OCI-LY3 (cell line): Measurements from ENCODE around the gene SERPINA1.

Experiments used
- EZH2phosphoT487 ChIP-seq: fragments of 200-600 bp; shearing (Covaris generic); IDR thresholded peaks from 2 replicates; pipeline ENCODE4 v1.6.1; 2018; ENCODE audit warnings: antibody characterized with exemption, mixed run types, low read depth
- TF ChIP-seq, protein P1 (sequence below): fragments of 200-600, 300-600 bp; sonication (generic); IDR thresholded peaks from 2 replicates; pipeline ENCODE4 v1.5.1; 2014; ENCODE audit warnings: antibody characterized with exemption, low read length, low read depth

DNA sequence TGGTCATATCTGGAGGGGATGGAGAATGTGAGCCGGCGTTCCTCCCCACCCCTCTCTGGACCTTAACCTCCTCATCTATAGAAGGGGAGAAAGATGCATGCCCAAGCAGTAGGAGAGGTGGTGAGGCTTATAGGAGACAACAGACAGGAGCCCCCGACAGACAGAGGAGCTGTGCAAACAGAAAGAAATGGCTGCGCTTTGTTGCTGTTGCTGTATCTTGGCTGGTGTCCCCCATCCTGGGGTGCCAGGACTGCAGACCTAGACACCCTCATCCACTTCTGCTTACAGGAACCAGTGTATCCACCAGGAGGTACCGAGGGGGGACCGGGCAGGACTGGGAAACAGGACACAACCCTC lies 397 bp downstream of the SERPINA1 start:
- TF ChIP-seq, protein P1, sequence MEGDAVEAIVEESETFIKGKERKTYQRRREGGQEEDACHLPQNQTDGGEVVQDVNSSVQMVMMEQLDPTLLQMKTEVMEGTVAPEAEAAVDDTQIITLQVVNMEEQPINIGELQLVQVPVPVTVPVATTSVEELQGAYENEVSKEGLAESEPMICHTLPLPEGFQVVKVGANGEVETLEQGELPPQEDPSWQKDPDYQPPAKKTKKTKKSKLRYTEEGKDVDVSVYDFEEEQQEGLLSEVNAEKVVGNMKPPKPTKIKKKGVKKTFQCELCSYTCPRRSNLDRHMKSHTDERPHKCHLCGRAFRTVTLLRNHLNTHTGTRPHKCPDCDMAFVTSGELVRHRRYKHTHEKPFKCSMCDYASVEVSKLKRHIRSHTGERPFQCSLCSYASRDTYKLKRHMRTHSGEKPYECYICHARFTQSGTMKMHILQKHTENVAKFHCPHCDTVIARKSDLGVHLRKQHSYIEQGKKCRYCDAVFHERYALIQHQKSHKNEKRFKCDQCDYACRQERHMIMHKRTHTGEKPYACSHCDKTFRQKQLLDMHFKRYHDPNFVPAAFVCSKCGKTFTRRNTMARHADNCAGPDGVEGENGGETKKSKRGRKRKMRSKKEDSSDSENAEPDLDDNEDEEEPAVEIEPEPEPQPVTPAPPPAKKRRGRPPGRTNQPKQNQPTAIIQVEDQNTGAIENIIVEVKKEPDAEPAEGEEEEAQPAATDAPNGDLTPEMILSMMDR: no peak
- no peak for TF ChIP-seq EZH2phosphoT487
